Stimulated activated naive CD8-positive, alpha-beta T cell treated with anti-CD3 and anti-CD28 coated beads, Interleukin-15, Interleukin-2, amounts not matched to agents 100 U/mL and 50 U/mL, for 24 hours (primary cell): Measurements from ENCODE around the gene FGFR4.
"Not testable (repeated sequence)": the region's sequence is repeated elsewhere in the genome, so short reads cannot be mapped to it uniquely, and the experiment has no call there.

Experiments used
- ATAC-seq: fragments of 150-1000 bp; cut with Tn5 transposase; one replicate; pipeline ENCODE4 v1.10.0; 2021
- DNase-seq: peaks from one replicate; pipeline ENCODE4 v3.0.0; 2021

FGFR4 gene

GRCh38 chr5:177086654-177087397, at the start of gene FGFR4:
Gene FGFR4 (plus strand): TSS chr5:177086915. CDS start chr5:177089603, 2,688 bp downstream.
- ATAC-seq (peak; percentile 72), DNase-seq (peak; percentile 70)

DNA sequence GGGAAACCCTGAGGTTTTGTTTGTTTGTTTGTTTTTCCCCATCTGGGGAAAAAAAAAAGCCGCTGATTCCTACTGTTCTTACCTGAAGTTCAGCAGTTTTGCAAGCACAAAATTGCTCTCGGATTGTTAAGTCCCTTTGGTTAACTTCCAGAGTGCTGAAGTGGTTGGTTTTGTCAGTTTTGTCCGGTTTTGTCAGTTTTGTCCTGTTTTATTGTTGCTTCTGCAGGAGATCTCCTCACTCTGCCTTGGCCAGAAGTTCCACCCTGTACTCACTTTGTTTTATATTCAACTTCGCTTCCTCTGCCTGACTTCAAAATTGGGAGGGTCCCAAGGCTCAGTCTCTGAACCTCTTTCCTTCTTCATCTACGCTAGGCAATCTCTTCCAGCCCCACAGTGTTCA, 49.8 kb upstream of the FGFR4 start:
- DNase-seq (no peak), ATAC-seq (no peak)

DNA sequence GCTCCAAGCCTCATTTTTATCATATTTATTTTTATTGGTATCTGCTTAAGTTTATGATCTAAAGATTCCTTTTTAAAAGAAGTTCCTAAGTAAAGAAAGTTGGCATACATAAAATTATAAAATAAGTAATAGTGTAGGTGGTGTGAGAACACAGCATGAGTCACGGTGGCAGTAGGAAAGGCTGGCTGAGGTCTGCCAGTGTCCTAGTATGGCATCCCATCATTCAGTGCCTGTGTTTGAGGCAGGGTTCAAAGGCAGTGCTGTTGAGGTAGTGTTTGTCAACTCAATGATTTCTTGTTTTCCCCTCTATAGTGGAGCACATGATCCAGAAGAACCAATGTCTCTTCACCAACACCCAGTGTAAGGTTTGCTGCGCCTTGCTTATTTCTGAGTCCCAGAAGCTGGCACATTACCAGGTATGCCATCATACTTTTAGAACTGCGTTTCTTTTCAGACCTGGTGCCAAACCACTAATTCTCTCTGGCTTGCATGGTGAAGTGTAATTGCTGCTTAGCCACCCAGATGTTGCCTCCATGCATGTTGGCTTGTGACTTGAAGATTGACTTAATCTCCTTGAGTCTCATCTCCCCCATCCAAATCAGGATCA, 45.8 kb upstream of the FGFR4 start:
- no peak for ATAC-seq
- DNase-seq, result no peak

DNA sequence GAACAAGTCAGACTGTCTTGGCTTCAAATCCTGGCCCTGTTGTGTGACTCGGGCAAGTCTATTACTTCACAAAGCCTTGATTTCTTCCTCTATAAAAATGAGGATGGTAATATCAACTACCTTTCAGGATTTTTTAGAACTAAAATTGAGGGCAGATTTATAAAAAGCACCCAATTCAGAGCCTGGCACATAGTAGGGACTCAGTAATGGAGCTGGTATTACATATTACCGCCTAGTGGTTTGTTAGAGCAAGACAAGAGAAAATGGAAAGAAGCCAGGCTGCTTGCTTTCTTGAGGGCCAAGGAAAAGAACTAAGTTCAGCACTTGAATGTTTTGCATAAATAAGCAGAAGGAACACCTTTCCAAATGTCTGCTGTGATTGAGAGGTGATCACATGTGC, 44.8 kb upstream of the FGFR4 start:
- ATAC-seq (no peak), DNase-seq (no peak)

- DNase-seq (no peak), ATAC-seq (no peak)
Observed at GRCh38 chr5:177043114-177043513, 43.6 kb upstream of the FGFR4 start.

DNA sequence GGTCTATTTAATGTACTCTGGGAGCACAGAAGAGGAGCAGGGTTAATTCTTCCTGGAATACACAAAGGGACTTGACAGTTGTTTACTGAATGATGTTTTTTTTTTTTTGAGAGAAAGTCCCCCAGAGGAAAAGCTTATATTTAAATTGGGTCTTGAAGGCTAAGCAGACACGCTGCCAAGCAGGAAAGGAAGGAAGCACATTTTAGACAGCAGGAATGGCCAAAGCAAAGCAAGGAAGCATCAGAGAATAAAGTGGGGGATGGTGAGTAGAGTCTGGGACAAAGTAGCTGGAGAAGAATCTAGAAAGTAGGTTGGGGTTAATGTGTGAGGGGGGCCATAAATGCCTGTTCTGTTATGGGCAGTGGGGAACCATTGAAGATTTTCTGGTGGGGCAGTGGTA, 42.8 kb upstream of the FGFR4 start:
- ATAC-seq (no peak), DNase-seq (no peak)

DNA sequence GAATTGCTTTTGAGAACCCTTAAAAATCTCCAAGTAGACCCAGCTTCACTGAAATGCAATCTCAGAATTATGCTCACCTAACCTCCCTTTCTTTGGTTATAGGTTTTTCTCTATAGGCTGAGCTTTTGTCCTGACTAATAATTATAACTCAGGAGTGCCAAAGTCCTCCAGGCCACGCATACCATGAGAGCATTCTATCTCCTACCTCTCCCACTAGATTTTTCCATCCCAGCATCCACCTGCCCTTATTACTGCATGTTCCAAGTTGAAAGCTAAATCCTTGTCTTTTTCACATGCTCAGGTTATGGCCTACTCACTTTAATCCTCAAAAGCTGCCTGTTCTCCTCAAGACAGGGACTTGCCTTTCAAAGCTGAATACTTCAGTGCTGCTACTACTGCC, 42.1 kb upstream of the FGFR4 start:
- no peak for DNase-seq
- no peak for ATAC-seq

DNA sequence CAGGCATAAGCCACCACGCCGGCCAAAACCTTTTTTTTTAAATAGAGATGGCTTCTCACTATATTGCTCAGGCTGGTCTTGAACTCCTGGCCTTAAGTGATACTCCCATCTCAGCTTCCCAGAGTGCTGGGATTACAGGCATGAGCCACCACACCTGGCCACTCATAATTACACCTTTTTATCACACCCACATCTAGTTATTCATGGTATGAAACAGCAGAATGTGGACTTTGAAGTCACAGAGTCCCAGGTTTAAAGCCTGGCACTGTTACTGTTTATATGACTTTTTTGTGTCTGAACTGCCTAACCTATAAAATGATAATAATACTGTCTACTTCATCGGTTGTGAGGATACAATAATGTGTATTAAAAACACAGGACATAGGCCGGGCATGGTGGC, 41.1 kb upstream of the FGFR4 start:
- ATAC-seq, result no peak
- DNase-seq, result no peak

GRCh38 chr5:177048531-177048930, 38.2 kb upstream of the FGFR4 start:
- ATAC-seq, result not testable (repeated sequence)

DNA sequence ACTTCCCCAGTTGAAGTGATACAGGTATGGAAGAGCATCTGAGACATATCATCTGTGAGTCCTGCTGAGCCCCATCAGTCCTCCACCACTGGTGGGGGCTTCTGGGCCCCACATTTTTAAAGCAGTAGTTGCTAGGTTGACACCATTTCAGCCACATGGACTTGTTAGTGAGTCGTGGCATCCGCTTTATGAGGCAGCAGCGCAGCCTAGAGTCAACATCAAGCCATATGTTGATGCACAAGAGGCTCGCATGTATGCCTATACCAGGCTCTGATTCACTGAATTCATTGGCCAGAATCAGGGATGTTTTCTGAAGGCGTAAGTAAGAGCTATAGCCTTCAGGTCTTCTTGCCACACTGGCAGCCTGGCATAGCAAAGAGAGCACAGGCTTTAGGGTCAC, 37.4 kb upstream of the FGFR4 start:
- ATAC-seq, result no peak
- DNase-seq, result no peak

More at GRCh38 chr5:177048531-177048930, 38.2 kb upstream of the FGFR4 start:
- DNase-seq, result not testable (repeated sequence)

GRCh38 chr5:177064500-177065277, 22.0 kb upstream of the FGFR4 start:
- ATAC-seq (no peak), DNase-seq (no peak)

DNA sequence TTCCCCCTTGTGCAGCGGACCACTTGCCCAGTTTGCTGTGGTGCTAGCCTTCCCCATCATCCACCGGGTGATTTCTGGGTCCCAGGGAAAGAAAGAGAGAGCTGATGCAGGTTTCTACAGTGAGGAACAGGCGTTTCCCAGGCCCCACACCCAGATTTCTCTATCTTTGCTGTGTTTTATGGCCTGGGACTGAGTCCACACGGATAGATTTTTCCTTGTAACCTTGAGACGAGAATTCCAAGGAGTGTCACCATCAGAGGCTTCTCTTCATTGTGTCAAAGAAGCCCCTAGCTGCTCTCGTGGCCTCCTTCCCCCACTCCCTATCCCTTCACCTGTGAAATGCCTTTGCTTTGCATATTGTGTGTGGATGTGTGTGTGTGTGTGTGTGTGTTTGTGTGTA, 21.2 kb upstream of the FGFR4 start:
- ATAC-seq, result no peak

DNA sequence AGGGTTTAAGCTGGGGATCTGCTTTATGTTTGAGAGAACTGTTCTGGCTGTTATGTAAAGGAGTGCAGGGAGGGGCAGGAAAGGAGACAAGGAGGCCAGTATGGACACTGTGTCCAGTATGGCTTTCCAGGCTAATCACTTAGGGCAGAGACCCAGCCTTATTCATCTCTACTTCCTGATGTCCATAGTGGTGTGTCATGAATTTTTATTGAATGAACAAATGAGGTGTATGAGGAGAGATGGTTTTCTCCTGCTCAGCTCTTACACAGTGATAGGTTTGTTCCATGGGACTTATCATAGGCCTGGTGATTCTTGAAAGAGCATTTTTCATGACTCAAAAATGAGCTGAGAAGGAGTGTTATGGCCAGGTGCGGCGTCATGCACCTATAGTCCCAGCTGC, 20.5 kb upstream of the FGFR4 start:
- no peak for ATAC-seq

More for the DNA sequence above, 21.2 kb upstream of the FGFR4 start:
- no peak for DNase-seq

DNA sequence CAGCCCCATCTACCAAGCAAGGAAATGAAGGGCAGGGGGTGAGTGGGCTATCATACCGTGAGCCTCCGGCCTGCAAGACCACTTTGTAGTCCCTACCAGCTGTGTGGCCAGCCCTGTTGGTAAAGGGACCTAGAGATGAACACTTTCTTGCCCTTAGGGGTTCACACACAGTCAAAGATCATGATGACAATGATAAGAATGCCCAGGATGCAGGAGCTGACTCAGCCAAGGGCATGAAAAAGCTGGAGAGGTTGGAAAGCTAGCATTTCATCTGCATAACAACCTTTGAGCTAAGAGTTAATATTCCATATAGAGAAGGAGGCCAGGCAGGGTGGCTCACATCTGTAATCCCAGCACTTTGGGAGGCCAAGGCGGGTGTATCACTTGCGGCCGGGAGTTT, 19.2 kb upstream of the FGFR4 start:
- ATAC-seq, result no peak
- no peak for DNase-seq

More for the DNA sequence above, 20.5 kb upstream of the FGFR4 start:
- DNase-seq, result no peak

DNA sequence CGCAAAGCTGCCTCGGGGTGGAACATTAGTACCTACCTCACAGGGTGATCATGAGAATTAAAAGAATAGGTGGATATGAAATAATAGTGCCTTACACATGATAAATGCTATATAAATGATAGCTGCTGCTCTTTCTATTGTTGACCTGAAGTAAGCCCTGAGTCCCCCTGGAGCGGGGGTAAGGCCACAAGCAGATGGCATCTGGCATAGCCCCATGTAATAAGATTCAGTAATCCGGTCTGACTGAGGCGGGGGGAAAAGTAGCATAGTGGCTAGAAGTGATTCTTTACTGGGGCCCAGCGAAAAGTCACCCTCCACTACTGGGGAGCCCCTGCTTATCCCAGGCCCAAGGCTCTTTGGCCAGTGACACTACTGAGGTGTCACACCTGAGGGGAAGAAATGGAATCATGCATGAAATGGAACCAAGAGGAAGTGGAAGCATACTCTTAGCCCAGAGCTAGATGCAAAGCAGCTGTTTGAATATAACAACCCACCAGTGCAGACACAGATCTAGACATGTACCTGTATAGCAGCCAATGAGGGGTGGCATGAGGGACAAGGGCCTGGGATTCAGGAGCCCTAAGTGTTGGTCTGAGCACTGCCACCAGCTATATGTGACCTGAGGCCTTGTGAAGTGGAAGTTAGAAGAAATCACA, 16.1 kb upstream of the FGFR4 start:
- no peak for ATAC-seq
- DNase-seq, result no peak

DNA sequence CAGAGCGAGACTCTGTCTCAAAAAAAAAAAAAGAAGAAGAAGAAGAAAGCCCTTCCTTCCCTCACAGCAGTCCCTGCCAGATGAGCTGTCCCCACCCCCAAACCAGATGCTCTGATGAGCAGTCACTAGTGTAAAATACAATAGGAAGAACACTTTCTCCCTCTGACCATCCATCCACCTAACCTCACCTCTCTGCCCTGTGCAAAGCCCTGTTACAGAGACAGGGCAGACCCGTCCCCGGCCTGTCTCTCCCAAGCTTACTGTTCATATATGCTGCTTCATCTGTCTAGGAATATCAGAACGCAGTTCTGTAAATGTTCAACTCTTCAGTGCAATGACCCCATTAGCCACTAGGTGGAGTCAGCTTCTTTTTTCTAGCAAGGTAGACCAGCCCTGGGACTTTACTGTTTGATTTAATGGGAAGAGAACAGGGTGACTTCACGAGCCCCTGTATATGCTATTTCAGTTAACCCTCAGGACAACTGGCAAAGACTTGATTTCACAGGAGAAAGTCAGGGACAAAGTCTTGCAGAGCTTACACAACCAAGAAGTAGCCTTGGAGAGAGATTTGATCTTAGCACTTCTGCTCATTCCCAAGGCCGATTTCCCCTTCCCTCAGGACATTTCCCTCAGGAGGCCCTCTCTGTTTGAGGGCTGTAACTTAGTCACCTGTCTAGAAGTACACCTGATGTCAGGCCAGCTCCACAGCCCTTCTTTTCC, 14.9 kb upstream of the FGFR4 start:
- ATAC-seq (peak; percentile 76), DNase-seq (peak; percentile 75)

DNA sequence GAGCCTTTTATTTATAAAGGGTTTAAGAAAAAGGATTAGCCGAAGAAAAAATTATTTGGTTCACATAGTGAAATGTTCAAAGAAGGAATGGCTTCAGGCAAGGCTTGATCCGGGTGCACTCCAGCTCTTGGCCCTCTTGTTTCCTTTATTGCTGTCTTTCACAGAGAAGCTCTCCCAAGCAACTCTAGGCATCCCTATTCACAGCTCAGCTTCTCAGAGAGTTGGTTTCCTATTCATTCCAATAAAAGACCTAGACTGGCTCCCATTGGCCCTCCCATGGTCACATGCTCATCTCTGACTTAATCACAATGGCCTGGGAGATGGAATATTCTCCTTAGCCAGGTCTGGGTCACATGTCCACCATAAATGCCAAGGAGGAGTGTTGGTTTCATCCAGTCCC, 9.4 kb upstream of the FGFR4 start:
- no peak for ATAC-seq
- no peak for DNase-seq

DNA sequence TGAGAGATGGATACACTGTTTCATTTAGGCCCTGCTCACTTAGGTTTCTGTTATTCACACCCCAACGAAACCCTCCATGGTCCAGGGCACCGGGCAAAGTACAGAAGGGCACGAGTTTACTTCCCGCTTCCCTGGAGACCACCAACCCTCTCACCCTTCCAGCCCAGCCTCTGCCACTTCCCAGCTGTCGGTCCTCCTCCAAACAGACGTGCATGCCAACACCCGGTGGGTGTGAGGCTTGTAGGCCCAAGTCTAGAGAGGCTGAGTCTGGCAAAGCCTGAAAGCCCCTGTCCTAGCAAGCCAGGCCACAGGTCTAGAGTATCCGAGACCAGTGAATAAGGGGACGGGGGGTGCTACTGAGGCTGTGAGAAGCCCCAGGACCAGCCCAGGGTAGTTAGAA, 7.1 kb upstream of the FGFR4 start:
- no peak for DNase-seq
- no peak for ATAC-seq

DNA sequence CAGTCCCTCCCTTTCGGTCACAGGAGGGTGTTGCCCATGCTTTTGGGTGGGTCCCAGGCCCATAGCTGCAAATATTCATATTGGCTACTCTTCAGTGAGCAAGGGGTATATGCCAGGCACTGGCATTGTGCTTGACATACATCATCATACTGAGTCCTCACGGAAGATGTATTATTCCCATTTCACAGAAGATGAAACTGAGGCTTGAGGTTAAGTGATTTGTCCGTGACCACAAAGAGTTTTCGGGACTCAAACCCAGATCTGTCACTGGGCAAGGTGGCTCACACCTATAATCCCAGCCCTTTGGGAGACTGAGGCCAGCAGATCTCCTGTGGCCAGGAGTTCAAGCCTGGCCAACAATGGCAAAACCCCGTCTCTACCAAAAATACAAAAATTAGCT, 6.5 kb upstream of the FGFR4 start:
- ATAC-seq (no peak), DNase-seq (no peak)

- no peak for DNase-seq
- no peak for ATAC-seq
Observed at GRCh38 chr5:177081859-177082258, 4.9 kb upstream of the FGFR4 start.

DNA sequence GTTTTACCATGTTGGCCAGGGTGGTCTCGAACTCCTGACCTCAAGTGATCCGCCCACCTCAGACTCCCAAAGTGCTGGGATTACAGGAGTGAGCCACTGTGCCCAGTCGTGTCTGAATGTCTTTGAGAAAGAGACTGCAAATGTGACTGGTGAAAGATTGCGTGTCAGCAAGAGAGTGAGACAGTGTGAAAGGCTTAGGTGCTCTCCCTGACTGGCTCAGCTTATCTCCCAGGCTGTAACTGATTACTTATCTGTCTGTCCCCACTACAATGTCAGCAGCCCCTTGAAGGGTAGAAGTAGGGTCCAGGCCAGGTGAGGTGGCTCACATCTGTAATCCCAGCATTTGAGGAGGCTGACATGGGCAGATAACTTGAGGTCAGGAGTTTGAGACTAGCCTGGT, 3.4 kb upstream of the FGFR4 start:
- DNase-seq (no peak), ATAC-seq (no peak)

- no peak for DNase-seq
- no peak for ATAC-seq
Observed at GRCh38 chr5:177084175-177084574, 2.5 kb upstream of the FGFR4 start.
